Myometrial cell (primary cell): ENCODE data around the gene TCHP. TPM values are rescaled to one million over a fixed set of nuclear protein-coding genes. Genes with fewer than 3 reads are reported as not detected.

ENCODE experiments used
- total RNA-seq: library from RNA; depleted of rRNA; stranded (reverse); fragments of >200 nt; gene quantifications from 2 replicates; pipeline ENCODE4 v1.2.3, GENCODE V29; 2015

The TCHP gene
- 14.4 and 17.0 TPM in 2 replicates for total RNA-seq

DNA sequence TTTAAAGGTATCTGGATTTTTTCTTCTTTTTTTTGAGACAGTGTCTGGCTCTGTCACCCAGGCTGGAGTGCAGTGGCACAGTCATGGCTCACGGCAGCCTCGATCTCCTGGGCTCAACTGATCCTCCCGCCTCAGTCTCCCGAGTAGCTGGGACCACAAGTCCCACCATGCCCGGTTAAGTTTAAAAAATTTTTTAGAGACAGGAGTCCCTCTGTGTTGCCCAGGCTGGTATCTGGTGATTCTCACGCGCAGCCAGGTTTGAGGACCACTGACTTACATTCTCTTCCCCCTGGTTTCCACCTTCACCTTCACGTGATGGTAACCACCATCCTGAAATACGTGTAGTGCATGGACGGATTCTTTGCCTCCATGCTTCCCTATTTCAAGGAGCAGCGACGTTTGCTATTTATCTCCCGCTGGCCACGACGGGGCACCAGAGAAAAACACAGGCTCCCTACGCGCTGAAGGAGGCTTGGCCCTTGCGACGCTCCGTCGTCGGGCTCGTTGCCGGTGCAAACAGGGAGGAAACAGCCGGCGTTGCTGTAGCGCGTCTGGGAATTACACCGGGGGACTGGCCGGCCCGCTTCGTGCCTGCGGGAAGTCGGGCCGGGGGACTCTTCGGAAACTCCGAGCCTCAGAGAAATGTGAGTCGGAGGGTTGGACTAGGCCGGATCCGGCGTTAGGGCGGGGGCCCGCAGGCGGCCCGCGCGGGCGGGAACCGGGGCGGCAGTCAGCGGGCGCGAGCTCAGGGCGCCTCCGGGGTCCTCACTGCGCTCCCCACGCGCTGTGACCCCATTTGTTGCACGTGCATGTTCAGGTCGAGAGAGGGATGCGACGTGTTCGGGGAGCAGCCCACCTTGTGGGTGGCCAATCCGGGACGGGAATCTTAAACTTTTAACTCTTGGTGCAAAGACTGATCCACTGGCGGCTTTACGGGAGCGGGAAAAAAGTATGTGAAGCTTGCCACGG, at the start of gene TCHP:
TCHP (plus strand) TSS at position 492 of the 969 bp plus-strand sequence. CDS start 2,753 bp downstream, outside the sequence.

DNA sequence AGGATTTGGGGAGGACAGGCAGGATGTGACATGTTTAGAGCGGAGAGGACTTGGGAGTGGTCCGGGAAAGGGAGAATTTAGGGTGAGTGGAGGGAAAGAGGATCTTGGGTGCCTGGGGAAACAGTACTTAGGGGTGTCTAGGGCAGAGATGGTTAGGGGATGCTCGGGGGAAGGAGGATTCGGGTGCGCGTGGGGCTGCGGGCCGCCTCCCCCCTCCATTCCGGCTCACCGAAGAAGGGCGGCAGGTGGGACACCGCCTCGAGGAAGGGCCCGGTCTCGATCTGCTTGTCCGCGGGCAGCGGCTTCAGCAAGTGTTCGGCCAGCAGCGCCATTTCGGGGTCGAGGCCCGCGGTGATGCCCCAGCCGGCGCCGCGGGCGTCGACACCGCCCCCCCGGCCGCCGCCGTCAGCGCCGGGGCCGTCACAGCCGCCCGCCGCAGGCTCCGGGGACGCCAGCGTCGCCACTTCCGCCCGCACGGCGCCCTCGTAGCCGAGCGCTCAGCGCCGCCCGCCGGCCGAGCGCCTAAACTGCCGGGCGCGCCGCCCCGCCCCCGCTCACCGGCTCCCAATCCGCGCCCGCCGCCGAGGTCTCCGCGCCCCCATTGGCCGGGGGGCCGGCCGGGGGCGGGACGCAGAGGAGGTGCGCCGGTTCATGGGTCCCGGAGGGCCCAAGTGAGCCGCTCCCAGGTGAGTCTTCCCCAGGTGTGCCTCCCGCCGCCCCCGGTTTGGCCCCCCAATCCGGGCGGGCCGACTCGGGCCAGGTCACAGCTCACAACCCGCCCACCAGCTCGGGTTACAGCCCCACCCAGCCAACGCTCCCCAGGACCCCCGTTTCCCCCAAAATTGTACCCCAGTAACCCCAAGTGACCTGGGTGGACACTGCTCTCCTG, 19.8 kb upstream of the TCHP start, which contains the start of gene GLTP:
GLTP (minus strand) TSS at position 499 of the 889 bp plus-strand sequence; CDS start at position 332, 167 bp downstream.

Other genes starting within 250 kb of the TCHP start
- 0.58 and 0.71 TPM in 2 replicates for gene FAM222A, start 186.4 kb upstream of the TCHP start, total RNA-seq
- gene TRPV4, start 66.9 kb upstream of the TCHP start, total RNA-seq = 2.5 and 2.6 TPM in 2 replicates
- 60.6 and 67.7 TPM in 2 replicates for gene GLTP, start 19.7 kb upstream of the TCHP start, total RNA-seq
- 16.7 and 26.9 TPM in 2 replicates for gene GIT2, start 96.1 kb downstream of the TCHP start, total RNA-seq
- 93.4 and 104 TPM in 2 replicates for gene ANKRD13A, start 99.2 kb downstream of the TCHP start, total RNA-seq
- 6.7 and 31.4 TPM in 2 replicates for gene C12orf76, start 148.2 kb downstream of the TCHP start, total RNA-seq
- 13.3 and 13.5 TPM in 2 replicates for gene IFT81, start 224.1 kb downstream of the TCHP start, total RNA-seq